Measurements from ENCODE around the gene FEV.
"Not testable (repeated sequence)": the region's sequence is repeated elsewhere in the genome, so short reads cannot be mapped to it uniquely, and the experiment has no call there.

FEV gene

GRCh38 chr2:218956039-218956438 is 28.9 kb downstream of the FEV start:
- in situ Hi-C loops (cut with MboI; ENCODE audit: low pct_unique_long_range_greater_than_20kb, low sequenced_read_pairs): no loop called here
- no peak for DNase-seq

- in situ Hi-C loops (cut with MboI; ENCODE audit: low pct_unique_long_range_greater_than_20kb, low sequenced_read_pairs): no loop called here
- no peak for DNase-seq
Observed at GRCh38 chr2:218954541-218955300, 30.3 kb downstream of the FEV start.

- DNase-seq: no peak
- in situ Hi-C loops (cut with MboI; ENCODE audit: low pct_unique_long_range_greater_than_20kb, low sequenced_read_pairs): no loop called here
Observed at GRCh38 chr2:218953366-218953954, 31.5 kb downstream of the FEV start.

- no peak for DNase-seq
- in situ Hi-C loops (cut with MboI; ENCODE audit: low pct_unique_long_range_greater_than_20kb, low sequenced_read_pairs): no loop called here
Observed at GRCh38 chr2:218952160-218952559, 32.8 kb downstream of the FEV start.

GRCh38 chr2:218946621-218947020 is 38.4 kb downstream of the FEV start:
- in situ Hi-C loops (cut with MboI; ENCODE audit: low pct_unique_long_range_greater_than_20kb, low sequenced_read_pairs): no loop called here

GRCh38 chr2:218944759-218945404 is 40.1 kb downstream of the FEV start:
- in situ Hi-C loops (cut with MboI; ENCODE audit: low pct_unique_long_range_greater_than_20kb, low sequenced_read_pairs): no loop called here
- DNase-seq: no peak

More at GRCh38 chr2:218946621-218947020, 38.4 kb downstream of the FEV start:
- DNase-seq: no peak

- DNase-seq; in situ Hi-C loops (cut with MboI; ENCODE audit: low pct_unique_long_range_greater_than_20kb, low sequenced_read_pairs): not testable (repeated sequence)
Observed at GRCh38 chr2:218931751-218932150, 53.2 kb downstream of the FEV start.

Measured in KBM-7 (cell line).